GM12878 (cell line): ENCODE results near the gene JPH4. TPM values are rescaled to one million over a fixed set of nuclear protein-coding genes. Genes with fewer than 3 reads are reported as not detected.
A peak's percentile ranks its signal among the peaks of the same experiment; 100 is the strongest.

Experiments
- BACH1 ChIP-seq: fragments of 450-650 bp; IDR thresholded peaks from 2 replicates; pipeline ENCODE4 v1.6.1; 2017; ENCODE audit warnings: mild to moderate bottlenecking, borderline replicate concordance
- BCL11A ChIP-seq: IDR thresholded peaks from 2 replicates; pipeline ENCODE4 v1.6.1; 2011; ENCODE audit warnings: low read depth, low read length
- MEF2A ChIP-seq: IDR thresholded peaks from 2 replicates; pipeline ENCODE4 v1.6.1; 2011; ENCODE audit warnings: low read depth, mild to moderate bottlenecking, low read length, moderate library complexity; ENCODE audit not compliant: insufficient read depth
- MTA2 ChIP-seq: fragments of 450-650 bp; IDR thresholded peaks from 2 replicates; pipeline ENCODE4 v1.6.1; 2016; ENCODE audit warnings: low read depth, mild to moderate bottlenecking, moderate library complexity
- NBN ChIP-seq: fragments of 450-650 bp; IDR thresholded peaks from 2 replicates; pipeline ENCODE4 v1.6.1; 2016
- NFXL1 ChIP-seq: fragments of 450-650 bp; IDR thresholded peaks from 2 replicates; pipeline ENCODE4 v1.6.1; 2017; ENCODE audit warnings: antibody characterized with exemption, mild to moderate bottlenecking, borderline replicate concordance
- NRF1 ChIP-seq: conservative IDR thresholded peaks from 2 replicates; pipeline ENCODE4 v1.6.1; 2011; ENCODE audit warnings: mild to moderate bottlenecking, low read depth, low read length, improper control_type of control experiment
- SIX5 ChIP-seq: IDR thresholded peaks from 2 replicates; pipeline ENCODE4 v1.6.1; 2011; ENCODE audit warnings: mild to moderate bottlenecking, low read depth, low read length, moderate library complexity; ENCODE audit not compliant: severe bottlenecking
- SMAD1 ChIP-seq: fragments of 450-650 bp; IDR thresholded peaks from 2 replicates; pipeline ENCODE4 v1.6.1; 2018; ENCODE audit warnings: mild to moderate bottlenecking, low read depth; ENCODE audit not compliant: partially characterized antibody
- SMARCA5 ChIP-seq: fragments of 450-650 bp; IDR thresholded peaks from 2 replicates; pipeline ENCODE4 v1.6.1; 2017; ENCODE audit warnings: mild to moderate bottlenecking
- SPI1 ChIP-seq: IDR thresholded peaks from 2 replicates; pipeline ENCODE4 v1.6.1; 2011; ENCODE audit warnings: low read depth, mild to moderate bottlenecking, low read length, moderate library complexity, borderline replicate concordance; ENCODE audit not compliant: insufficient read depth
- SUPT20H ChIP-seq: IDR thresholded peaks from 2 replicates; pipeline ENCODE4 v1.6.1; 2011; ENCODE audit warnings: low read depth, mild to moderate bottlenecking, low read length, moderate library complexity, borderline replicate concordance; ENCODE audit not compliant: control insufficient read depth
- TAF1 ChIP-seq: IDR thresholded peaks from 2 replicates; pipeline ENCODE4 v1.6.1; 2011; ENCODE audit warnings: mild to moderate bottlenecking, low read depth, low read length, borderline replicate concordance
- TCF12 ChIP-seq: IDR thresholded peaks from 2 replicates; pipeline ENCODE4 v1.6.1; 2011; ENCODE audit warnings: low read depth, mild to moderate bottlenecking, low read length
- YBX1 ChIP-seq: fragments of 450-650 bp; IDR thresholded peaks from 2 replicates; pipeline ENCODE4 v1.6.1; 2016; ENCODE audit warnings: antibody characterized with exemption
- ZBED1 ChIP-seq: IDR thresholded peaks from 2 replicates; pipeline ENCODE4 v1.6.1; 2016; ENCODE audit warnings: borderline replicate concordance
- ZNF622 ChIP-seq: fragments of 450-650 bp; IDR thresholded peaks from 2 replicates; pipeline ENCODE4 v1.6.1; 2017; ENCODE audit warnings: mild to moderate bottlenecking, inconsistent platforms
- polyA plus RNA-seq, 11 experiments: library from polyadenylated mRNA; depleted of rRNA in 4 of 11; unstranded in 6 of 11; stranded (reverse) in 5 of 11; fragments of >200 nt; fragmentation: Nextera tagmentation in 4 of 11; fragmentation: Illumina TruSeq in 1 of 11; extraction: Ambion mirVana in 4 of 11; extraction: Trizol in 1 of 11; gene quantifications; 1 replicate in 1 of 11; 2 replicates in 10 of 11; pipeline versions ENCODE4 v1.2.1 to v1.2.3, GENCODE V29; 2011 to 2016; ENCODE audit warnings: inconsistent platforms in 2 of 11, missing spikeins in 2 of 11, low read depth in 1 of 11
- total RNA-seq, 4 experiments: library from RNA; depleted of rRNA in 3 of 4; stranded (reverse); fragments of >200 nt in 3 of 4; fragmentation: Illumina TruSeq in 1 of 4; extraction: Trizol in 1 of 4; gene quantifications; 2 replicates each; pipeline versions ENCODE4 v1.2.1 to v1.2.3, GENCODE V29; 2013 to 2021
- TF ChIP-seq, protein P1 (sequence below): fragments of 150-350 bp; IDR thresholded peaks from 2 replicates; pipeline ENCODE4 v1.6.1; 2014; ENCODE audit warnings: mild to moderate bottlenecking, low read depth, low read length
- TF ChIP-seq, protein P2 (sequence below): fragments of 450-650 bp; IDR thresholded peaks from 2 replicates; pipeline ENCODE4 v1.6.1; 2017; ENCODE audit warnings: antibody characterized with exemption, mild to moderate bottlenecking, moderate library complexity
- TF ChIP-seq, protein P3 (sequence below): fragments of 450-650 bp; IDR thresholded peaks from 2 replicates; pipeline ENCODE4 v1.6.1; 2014; ENCODE audit warnings: mild to moderate bottlenecking
- TF ChIP-seq, protein P4 (sequence below): fragments of 450-650 bp; IDR thresholded peaks from 2 replicates; pipeline ENCODE4 v1.6.1; 2017; ENCODE audit warnings: borderline replicate concordance
- TF ChIP-seq, protein P5 (sequence below): IDR thresholded peaks from 2 replicates; pipeline ENCODE4 v1.6.1; 2012; ENCODE audit warnings: low read depth, low read length, improper control_type of control experiment
- TF ChIP-seq, protein P6 (sequence below): IDR thresholded peaks from 2 replicates; pipeline ENCODE4 v1.6.1; 2012; ENCODE audit warnings: low read depth, low read length, improper control_type of control experiment

Gene JPH4
- total and polyA plus RNA-seq, 10 of the 15 experiments (the other 5 are each of a cell fraction or from before 2014, with no cell fraction given), result 0.48 to 10.3 (median 3.8) TPM

DNA sequence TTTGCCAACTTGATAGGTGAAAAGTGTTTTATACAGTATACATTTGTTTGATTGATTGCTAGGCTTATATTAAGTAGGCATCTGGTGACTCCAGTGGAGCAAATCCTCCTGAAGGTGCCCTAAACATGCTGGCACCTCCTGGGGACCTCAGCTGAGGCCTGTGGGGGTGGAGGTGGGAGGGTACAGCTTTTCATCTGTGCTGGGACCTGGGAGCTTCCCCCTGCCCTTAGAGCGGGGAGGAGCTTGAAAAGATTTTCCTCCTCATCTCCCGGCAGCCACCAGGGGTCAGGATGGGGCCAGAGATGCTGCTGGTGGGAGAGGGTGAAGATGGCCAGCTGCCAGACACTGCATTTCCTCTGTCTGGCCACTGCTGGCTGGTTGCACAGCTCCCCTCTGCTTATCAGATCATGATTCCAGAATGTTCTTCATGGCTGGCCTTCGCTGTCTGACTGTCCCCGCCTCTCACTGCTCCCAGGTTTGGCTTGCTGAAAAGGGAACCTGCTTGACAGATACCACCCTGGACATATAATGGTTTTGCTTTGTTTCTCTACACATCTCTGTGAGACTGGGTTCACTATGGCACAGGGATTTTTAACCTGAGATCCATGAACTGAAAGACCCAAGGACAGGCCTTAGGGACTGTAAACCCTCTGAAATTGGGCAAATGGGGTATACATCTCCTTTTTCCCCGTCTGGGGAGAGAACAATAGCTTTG is 10.5 kb upstream of the JPH4 start (continued):
- TF ChIP-seq, protein P1, sequence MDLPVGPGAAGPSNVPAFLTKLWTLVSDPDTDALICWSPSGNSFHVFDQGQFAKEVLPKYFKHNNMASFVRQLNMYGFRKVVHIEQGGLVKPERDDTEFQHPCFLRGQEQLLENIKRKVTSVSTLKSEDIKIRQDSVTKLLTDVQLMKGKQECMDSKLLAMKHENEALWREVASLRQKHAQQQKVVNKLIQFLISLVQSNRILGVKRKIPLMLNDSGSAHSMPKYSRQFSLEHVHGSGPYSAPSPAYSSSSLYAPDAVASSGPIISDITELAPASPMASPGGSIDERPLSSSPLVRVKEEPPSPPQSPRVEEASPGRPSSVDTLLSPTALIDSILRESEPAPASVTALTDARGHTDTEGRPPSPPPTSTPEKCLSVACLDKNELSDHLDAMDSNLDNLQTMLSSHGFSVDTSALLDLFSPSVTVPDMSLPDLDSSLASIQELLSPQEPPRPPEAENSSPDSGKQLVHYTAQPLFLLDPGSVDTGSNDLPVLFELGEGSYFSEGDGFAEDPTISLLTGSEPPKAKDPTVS, result peak; percentile 97
- TF ChIP-seq, protein P2, sequence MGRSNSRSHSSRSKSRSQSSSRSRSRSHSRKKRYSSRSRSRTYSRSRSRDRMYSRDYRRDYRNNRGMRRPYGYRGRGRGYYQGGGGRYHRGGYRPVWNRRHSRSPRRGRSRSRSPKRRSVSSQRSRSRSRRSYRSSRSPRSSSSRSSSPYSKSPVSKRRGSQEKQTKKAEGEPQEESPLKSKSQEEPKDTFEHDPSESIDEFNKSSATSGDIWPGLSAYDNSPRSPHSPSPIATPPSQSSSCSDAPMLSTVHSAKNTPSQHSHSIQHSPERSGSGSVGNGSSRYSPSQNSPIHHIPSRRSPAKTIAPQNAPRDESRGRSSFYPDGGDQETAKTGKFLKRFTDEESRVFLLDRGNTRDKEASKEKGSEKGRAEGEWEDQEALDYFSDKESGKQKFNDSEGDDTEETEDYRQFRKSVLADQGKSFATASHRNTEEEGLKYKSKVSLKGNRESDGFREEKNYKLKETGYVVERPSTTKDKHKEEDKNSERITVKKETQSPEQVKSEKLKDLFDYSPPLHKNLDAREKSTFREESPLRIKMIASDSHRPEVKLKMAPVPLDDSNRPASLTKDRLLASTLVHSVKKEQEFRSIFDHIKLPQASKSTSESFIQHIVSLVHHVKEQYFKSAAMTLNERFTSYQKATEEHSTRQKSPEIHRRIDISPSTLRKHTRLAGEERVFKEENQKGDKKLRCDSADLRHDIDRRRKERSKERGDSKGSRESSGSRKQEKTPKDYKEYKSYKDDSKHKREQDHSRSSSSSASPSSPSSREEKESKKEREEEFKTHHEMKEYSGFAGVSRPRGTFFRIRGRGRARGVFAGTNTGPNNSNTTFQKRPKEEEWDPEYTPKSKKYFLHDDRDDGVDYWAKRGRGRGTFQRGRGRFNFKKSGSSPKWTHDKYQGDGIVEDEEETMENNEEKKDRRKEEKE, result no peak
- TF ChIP-seq MTA2 (no peak), SMARCA5 (peak; percentile 62; the same call in 1 of the 2 replicates), YBX1 (no peak), SPI1 (peak; percentile 41; the same call in 1 of the 2 replicates), SUPT20H (no peak), NFXL1 (no peak), NBN (0 out of 2 replicates have a peak, but pooled peaks have one; percentile 39), TAF1 (no peak), SMAD1 (peak; percentile 89), ZNF622 (no peak), SIX5 (no peak), ZBED1 (no peak), BACH1 (no peak), NRF1 (no peak), MEF2A (peak; percentile 76), TCF12 (peak; percentile 74; the same call in 1 of the 2 replicates), BCL11A (no peak)
- TF ChIP-seq, protein P3, sequence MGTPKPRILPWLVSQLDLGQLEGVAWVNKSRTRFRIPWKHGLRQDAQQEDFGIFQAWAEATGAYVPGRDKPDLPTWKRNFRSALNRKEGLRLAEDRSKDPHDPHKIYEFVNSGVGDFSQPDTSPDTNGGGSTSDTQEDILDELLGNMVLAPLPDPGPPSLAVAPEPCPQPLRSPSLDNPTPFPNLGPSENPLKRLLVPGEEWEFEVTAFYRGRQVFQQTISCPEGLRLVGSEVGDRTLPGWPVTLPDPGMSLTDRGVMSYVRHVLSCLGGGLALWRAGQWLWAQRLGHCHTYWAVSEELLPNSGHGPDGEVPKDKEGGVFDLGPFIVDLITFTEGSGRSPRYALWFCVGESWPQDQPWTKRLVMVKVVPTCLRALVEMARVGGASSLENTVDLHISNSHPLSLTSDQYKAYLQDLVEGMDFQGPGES, result no peak
- TF ChIP-seq, protein P4, sequence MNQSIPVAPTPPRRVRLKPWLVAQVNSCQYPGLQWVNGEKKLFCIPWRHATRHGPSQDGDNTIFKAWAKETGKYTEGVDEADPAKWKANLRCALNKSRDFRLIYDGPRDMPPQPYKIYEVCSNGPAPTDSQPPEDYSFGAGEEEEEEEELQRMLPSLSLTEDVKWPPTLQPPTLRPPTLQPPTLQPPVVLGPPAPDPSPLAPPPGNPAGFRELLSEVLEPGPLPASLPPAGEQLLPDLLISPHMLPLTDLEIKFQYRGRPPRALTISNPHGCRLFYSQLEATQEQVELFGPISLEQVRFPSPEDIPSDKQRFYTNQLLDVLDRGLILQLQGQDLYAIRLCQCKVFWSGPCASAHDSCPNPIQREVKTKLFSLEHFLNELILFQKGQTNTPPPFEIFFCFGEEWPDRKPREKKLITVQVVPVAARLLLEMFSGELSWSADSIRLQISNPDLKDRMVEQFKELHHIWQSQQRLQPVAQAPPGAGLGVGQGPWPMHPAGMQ, result no peak
- TF ChIP-seq, protein P5, sequence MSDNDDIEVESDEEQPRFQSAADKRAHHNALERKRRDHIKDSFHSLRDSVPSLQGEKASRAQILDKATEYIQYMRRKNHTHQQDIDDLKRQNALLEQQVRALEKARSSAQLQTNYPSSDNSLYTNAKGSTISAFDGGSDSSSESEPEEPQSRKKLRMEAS, result no peak
- TF ChIP-seq, protein P6, sequence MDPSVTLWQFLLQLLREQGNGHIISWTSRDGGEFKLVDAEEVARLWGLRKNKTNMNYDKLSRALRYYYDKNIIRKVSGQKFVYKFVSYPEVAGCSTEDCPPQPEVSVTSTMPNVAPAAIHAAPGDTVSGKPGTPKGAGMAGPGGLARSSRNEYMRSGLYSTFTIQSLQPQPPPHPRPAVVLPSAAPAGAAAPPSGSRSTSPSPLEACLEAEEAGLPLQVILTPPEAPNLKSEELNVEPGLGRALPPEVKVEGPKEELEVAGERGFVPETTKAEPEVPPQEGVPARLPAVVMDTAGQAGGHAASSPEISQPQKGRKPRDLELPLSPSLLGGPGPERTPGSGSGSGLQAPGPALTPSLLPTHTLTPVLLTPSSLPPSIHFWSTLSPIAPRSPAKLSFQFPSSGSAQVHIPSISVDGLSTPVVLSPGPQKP, result no peak
